HepG2 (cell line): ENCODE measurements around the gene LRRC10. TPM values are rescaled to one million over a fixed set of nuclear protein-coding genes. Genes with fewer than 3 reads are reported as not detected.

Source experiments
- ATAC-seq: fragments of 200-7000 bp; cut with Tn5 transposase; 3 replicates; pipeline ENCODE4 v1.9.1; 2020; ENCODE audit warnings: mild to moderate bottlenecking, moderate library complexity
- BruUV-seq: library from RNA; stranded (reverse); fragments of 400-500 nt; replicated peaks from 2 replicates; lab custom pipeline; 2021; lab: Mats Ljungman, UMichigan
- CTCF ChIA-PET: fragments of 300-600 bp; formaldehyde crosslinking; extraction: SDS; loops from one replicate; lab custom pipeline; 2021; ENCODE audit warnings: low total read pairs, inconsistent platforms, low intra/inter-chr PET ratio; lab: Yijun Ruan, JAX
- POLR2A ChIA-PET: fragments of 350-600 bp; sonication (Branson Sonifier 250); formaldehyde crosslinking; loops from one replicate; lab custom pipeline; 2020; ENCODE audit warnings: antibody characterized with exemption, inconsistent platforms; lab: Yijun Ruan, JAX
- DNase-seq: peaks from one replicate; pipeline ENCODE4 v3.0.0-alpha.2; 2015; ENCODE audit warnings: low spot score
- FAIRE-seq: peaks from 3 replicates; lab custom pipeline; 2011; peaks lifted over from hg19 to GRCh38; lab: Jason Lieb, UNC
- H2AFZ ChIP-seq: one replicate; pipeline ENCODE4 v1.6.1; 2011; ENCODE audit warnings: low read length, inconsistent platforms
- H3K27ac ChIP-seq: fragments of 300-600 bp; 3 replicates; pipeline ENCODE4 v1.8.0; 2011; ENCODE audit warnings: mixed run types, mild to moderate bottlenecking, mixed read lengths, low read length, inconsistent platforms; ENCODE audit not compliant: insufficient read depth; ENCODE audit errors: extremely low read length
- H3K27me3 ChIP-seq, 2 experiments: fragments of 200-600 bp in 1 of 2; 2 replicates in 1 of 2; 3 replicates in 1 of 2; pipeline versions ENCODE4 v1.6.0 to v1.8.0; 2011; ENCODE audit warnings: low read length in 2 of 2, mild to moderate bottlenecking in 2 of 2, moderate library complexity in 2 of 2, inconsistent platforms in 1 of 2; ENCODE audit not compliant: insufficient read depth in 2 of 2, control insufficient read depth in 1 of 2
- H3K36me3 ChIP-seq, 2 experiments: fragments of 200-600 bp in 1 of 2; replicated peaks in 1 of 2; 2 replicates in 1 of 2; 3 replicates in 1 of 2; pipeline versions ENCODE4 v1.5.1 to v1.8.0; 2011; ENCODE audit warnings: low read length in 2 of 2, inconsistent platforms in 1 of 2; ENCODE audit not compliant: insufficient read depth in 2 of 2, control insufficient read depth in 1 of 2
- H3K4me1 ChIP-seq: 2 replicates; pipeline ENCODE4 v1.5.1; 2012; ENCODE audit warnings: low read length, inconsistent platforms; ENCODE audit not compliant: insufficient read depth
- H3K4me2 ChIP-seq: 2 replicates; pipeline ENCODE4 v1.6.0; 2011; ENCODE audit warnings: low read depth, low read length, inconsistent platforms
- H3K4me3 ChIP-seq, 3 experiments: fragments of 200-600 bp in 1 of 3; sonication (generic), shearing (Covaris generic) in 1 of 3; replicated peaks in 1 of 3; 2 replicates each; pipeline ENCODE4 v1.5.1; 2011 to 2016; ENCODE audit warnings: low read length in 3 of 3, inconsistent platforms in 2 of 3, low read depth in 2 of 3, mild to moderate bottlenecking in 2 of 3, control low read depth in 1 of 3, mixed read lengths in 1 of 3; ENCODE audit not compliant: insufficient read depth in 1 of 3
- H3K79me2 ChIP-seq: one replicate; pipeline ENCODE4 v1.6.1; 2011; ENCODE audit warnings: low read length, inconsistent platforms; ENCODE audit not compliant: insufficient read depth
- H3K9ac ChIP-seq: 2 replicates; pipeline ENCODE4 v1.6.0; 2011; ENCODE audit warnings: mild to moderate bottlenecking, low read depth, low read length, inconsistent platforms; ENCODE audit not compliant: insufficient read depth
- H3K9me3 ChIP-seq: 2 replicates; pipeline ENCODE4 v1.5.1; 2012; ENCODE audit warnings: mild to moderate bottlenecking, low read length
- H4K20me1 ChIP-seq: 2 replicates; pipeline ENCODE4 v1.6.0; 2011; ENCODE audit warnings: inconsistent platforms, mild to moderate bottlenecking, low read length, moderate library complexity; ENCODE audit not compliant: insufficient read depth
- ARNT ChIP-seq: fragments of 450-650 bp; IDR thresholded peaks from 2 replicates; pipeline ENCODE4 v1.6.1; 2017
- CREB1 ChIP-seq, 2 experiments: fragments of 450-650 bp in 1 of 2; IDR thresholded peaks; 2 replicates each; pipeline ENCODE4 v1.6.1; 2016 to 2017; ENCODE audit warnings: control low read depth in 1 of 2, mild to moderate bottlenecking in 1 of 2, missing compliant biosample characterization in 1 of 2, missing genetic modification characterization in 1 of 2
- ELK4 ChIP-seq: sonication (generic); formaldehyde crosslinking; IDR thresholded peaks from 2 replicates; pipeline ENCODE4 v1.9.0; 2021; ENCODE audit warnings: missing genetic modification reagents, borderline replicate concordance
- GPN1 ChIP-seq: sonication (generic); formaldehyde crosslinking; IDR thresholded peaks from 2 replicates; pipeline ENCODE4 v1.5.1; 2020; ENCODE audit warnings: missing genetic modification reagents, borderline replicate concordance
- MED13 ChIP-seq: sonication (generic); formaldehyde crosslinking; IDR thresholded peaks from 2 replicates; pipeline ENCODE4 v1.5.0; 2020; ENCODE audit warnings: missing genetic modification reagents
- MYC ChIP-seq: sonication (generic); formaldehyde crosslinking; IDR thresholded peaks from 2 replicates; pipeline ENCODE4 v1.9.0; 2021; ENCODE audit warnings: missing genetic modification reagents, borderline replicate concordance
- ZBTB10 ChIP-seq: sonication (generic); formaldehyde crosslinking; IDR thresholded peaks from 2 replicates; pipeline ENCODE4 v1.4.0; 2020; ENCODE audit warnings: missing genetic modification reagents, borderline replicate concordance
- ZNF564 ChIP-seq: sonication (generic); formaldehyde crosslinking; IDR thresholded peaks from 2 replicates; pipeline ENCODE4 v1.8.1; 2023; ENCODE audit warnings: mild to moderate bottlenecking, missing genetic modification reagents
- ZNF879 ChIP-seq: sonication (generic); formaldehyde crosslinking; IDR thresholded peaks from 2 replicates; pipeline ENCODE4 v1.8.1; 2023; ENCODE audit warnings: missing genetic modification reagents
- WGBS: methylation state at CpG from one replicate; pipeline ENCODE4 v1.1.6; 2017; ENCODE audit warnings: low lambda C conversion rate; 5-methylcytosine and 5-hydroxymethylcytosine counted together
- in situ Hi-C: cut with HindIII; loops from 2 replicates; pipeline ENCODE4 v1.10.0; 2017; ENCODE audit warnings: low pct_unique_long_range_greater_than_20kb; ENCODE audit not compliant: extremely low pct_ligation_motif_present
- intact Hi-C: fragments of 100-400 bp; cut with micrococcal nuclease; formaldehyde crosslinking; loops from one replicate; pipeline ENCODE4 v1.10.0; 2022; ENCODE audit not compliant: unreplicated experiment
- polyA plus RNA-seq, 8 experiments: library from polyadenylated mRNA; depleted of rRNA in 3 of 8; stranded (reverse) in 7 of 8; unstranded in 1 of 8; fragments of >200 nt; fragmentation: Illumina TruSeq in 4 of 8; extraction: Trizol in 4 of 8; gene quantifications; 2 replicates each; pipeline versions ENCODE4 v1.2.1 to v1.2.3, GENCODE V29; 2011 to 2016; ENCODE audit warnings: low read depth in 4 of 8, missing spikeins in 1 of 8, mixed read lengths in 1 of 8; ENCODE audit not compliant: insufficient read depth in 1 of 8
- total RNA-seq, 5 experiments: library from RNA; depleted of rRNA; stranded (reverse); fragments of >200 nt; fragmentation: Illumina TruSeq; extraction: Trizol; gene quantifications; 2 replicates each; pipeline ENCODE4 v1.2.3, GENCODE V29; 2016; ENCODE audit warnings: low read depth in 1 of 5
- TF ChIP-seq, protein P1 (sequence below): sonication (generic); formaldehyde crosslinking; IDR thresholded peaks from 2 replicates; pipeline ENCODE4 v1.5.1; 2020; ENCODE audit warnings: mild to moderate bottlenecking, missing genetic modification reagents, moderate library complexity
- TF ChIP-seq, protein P2 (sequence below): sonication (generic); formaldehyde crosslinking; IDR thresholded peaks from 2 replicates; pipeline ENCODE4 v1.5.0; 2020; ENCODE audit warnings: mild to moderate bottlenecking, low read depth, missing genetic modification reagents, borderline replicate concordance
- TF ChIP-seq, protein P3 (sequence below): sonication (generic); formaldehyde crosslinking; IDR thresholded peaks from 2 replicates; pipeline ENCODE4 v1.4.0; 2020; ENCODE audit warnings: missing genetic modification reagents

LRRC10 gene
- total and polyA plus RNA-seq, 2 of the 13 experiments (the other 11 are each of a cell fraction or from before 2014, with no cell fraction given) = not detected

DNA sequence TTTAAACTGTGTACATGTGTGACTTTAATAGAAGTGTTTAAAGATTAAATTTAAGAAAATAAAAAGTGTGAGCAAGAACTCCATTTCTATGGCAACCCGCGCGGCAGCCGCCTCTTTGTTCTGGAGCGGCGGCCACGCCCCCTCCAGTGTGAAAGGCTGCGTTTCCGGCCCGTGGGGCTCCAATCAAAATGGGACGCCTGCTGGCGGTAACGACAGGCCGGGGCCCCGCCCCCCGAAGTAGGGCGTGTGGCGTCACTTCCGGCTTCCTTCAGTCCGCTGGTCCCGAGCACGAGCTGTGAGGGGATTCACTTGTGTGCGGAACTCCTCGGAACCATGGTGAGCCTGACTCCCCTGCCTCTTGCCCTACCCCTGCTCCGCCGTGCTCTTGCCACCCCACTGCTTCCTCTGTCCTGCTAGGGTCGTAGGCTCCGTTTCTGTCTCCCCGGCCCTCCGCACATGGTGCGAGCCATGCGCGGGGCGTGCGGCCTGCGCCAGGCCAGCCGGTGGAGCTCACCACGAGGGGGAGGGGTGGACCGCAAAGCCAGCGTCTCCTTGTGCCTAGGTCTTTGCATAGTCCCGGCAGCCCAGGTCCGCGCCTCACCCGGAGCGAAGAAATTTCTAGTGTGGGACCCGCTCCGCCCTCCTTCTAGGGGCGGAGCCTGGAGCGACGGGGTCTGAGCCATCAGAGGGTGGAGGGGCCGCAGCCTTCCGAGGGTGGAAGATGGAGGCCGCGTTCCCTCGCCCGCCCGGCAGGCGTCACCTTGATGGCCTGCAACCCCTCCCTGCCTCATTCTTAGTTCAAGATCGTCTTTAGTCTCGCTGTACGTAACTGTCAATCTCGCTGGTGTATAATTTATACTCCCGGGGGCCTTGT lies 25.3 kb downstream of the LRRC10 start, which contains the start of gene CCT2:
TSS of gene CCT2 (plus strand) at position 271 of the 874 bp plus-strand sequence. CDS start at position 334, 63 bp downstream.
- in situ Hi-C loops = no loop called here
- peaks cover 8 to 32% of the 10 kb centered on the region in 2 experiments for H3K36me3 ChIP-seq
- H4K20me1 ChIP-seq = peaks cover 17% of the 10 kb centered on the region
- peak within 1 kb of the TSS; percentile 89 to 100 (median 94) for H3K4me3 ChIP-seq
- peak within 1 kb of the TSS; percentile 93 for H3K27ac ChIP-seq
- DNase-seq (peak; percentile 90), ATAC-seq (peak; percentile 94), FAIRE-seq (peak; percentile 47)
- TSS peak; percentile 94 for BruUV-seq
- H3K79me2 ChIP-seq = peaks cover 28% of the 10 kb centered on the region
- H3K4me2 ChIP-seq = peak within 1 kb of the TSS; percentile 93
- 1% methylated on average over 46 of the region's 63 CpGs for WGBS
- H3K27me3 ChIP-seq = no peaks in the 10 kb centered on the region; a peak in 1 of 5 replicates
- POLR2A ChIA-PET = interaction anchor here (0.6 to 1.8 kb wide), 8 partner anchors 8 to 321 kb away, joined by 3 to 7 read pairs (median 3); partner anchors contain the start of gene LYZ
- CTCF ChIA-PET = no interaction called here
- intact Hi-C loops = loop anchor here (5.0 kb wide), 1 partner anchor 228 kb away; the partner anchor contains the start of gene YEATS4
- H3K4me1 ChIP-seq = peaks cover 15% of the 10 kb centered on the region
- H2AFZ ChIP-seq = peak within 1 kb of the TSS; percentile 77
- peak within 1 kb of the TSS; percentile 99 for H3K9ac ChIP-seq
- no peaks in the 10 kb centered on the region for H3K9me3 ChIP-seq
- TF ChIP-seq ZNF879 (peak; percentile 94), MYC (CRISPR knock-in tag) (peak; percentile 100), CREB1 (IDR thresholded peaks at IDR 0.05) (peak; percentile 90), CREB1 (CRISPR knock-in tag; IDR thresholded peaks at IDR 0.05) (peak; percentile 97), ZBTB10 (CRISPR knock-in tag) (peak; percentile 63), ZNF564 (CRISPR knock-in tag) (peak; percentile 77; the same call in 1 of the 2 replicates), ARNT (no peak), GPN1 (CRISPR knock-in tag) (no peak), MED13 (CRISPR knock-in tag) (peak; percentile 72; the same call in 1 of the 2 replicates), ELK4 (CRISPR knock-in tag) (no peak)
- TF ChIP-seq, protein P1, sequence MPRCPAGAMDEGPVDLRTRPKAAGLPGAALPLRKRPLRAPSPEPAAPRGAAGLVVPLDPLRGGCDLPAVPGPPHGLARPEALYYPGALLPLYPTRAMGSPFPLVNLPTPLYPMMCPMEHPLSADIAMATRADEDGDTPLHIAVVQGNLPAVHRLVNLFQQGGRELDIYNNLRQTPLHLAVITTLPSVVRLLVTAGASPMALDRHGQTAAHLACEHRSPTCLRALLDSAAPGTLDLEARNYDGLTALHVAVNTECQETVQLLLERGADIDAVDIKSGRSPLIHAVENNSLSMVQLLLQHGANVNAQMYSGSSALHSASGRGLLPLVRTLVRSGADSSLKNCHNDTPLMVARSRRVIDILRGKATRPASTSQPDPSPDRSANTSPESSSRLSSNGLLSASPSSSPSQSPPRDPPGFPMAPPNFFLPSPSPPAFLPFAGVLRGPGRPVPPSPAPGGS (CRISPR knock-in tag) = peak; percentile 90
- TF ChIP-seq, protein P2, sequence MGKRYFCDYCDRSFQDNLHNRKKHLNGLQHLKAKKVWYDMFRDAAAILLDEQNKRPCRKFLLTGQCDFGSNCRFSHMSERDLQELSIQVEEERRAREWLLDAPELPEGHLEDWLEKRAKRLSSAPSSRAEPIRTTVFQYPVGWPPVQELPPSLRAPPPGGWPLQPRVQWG = no peak
- TF ChIP-seq, protein P3, sequence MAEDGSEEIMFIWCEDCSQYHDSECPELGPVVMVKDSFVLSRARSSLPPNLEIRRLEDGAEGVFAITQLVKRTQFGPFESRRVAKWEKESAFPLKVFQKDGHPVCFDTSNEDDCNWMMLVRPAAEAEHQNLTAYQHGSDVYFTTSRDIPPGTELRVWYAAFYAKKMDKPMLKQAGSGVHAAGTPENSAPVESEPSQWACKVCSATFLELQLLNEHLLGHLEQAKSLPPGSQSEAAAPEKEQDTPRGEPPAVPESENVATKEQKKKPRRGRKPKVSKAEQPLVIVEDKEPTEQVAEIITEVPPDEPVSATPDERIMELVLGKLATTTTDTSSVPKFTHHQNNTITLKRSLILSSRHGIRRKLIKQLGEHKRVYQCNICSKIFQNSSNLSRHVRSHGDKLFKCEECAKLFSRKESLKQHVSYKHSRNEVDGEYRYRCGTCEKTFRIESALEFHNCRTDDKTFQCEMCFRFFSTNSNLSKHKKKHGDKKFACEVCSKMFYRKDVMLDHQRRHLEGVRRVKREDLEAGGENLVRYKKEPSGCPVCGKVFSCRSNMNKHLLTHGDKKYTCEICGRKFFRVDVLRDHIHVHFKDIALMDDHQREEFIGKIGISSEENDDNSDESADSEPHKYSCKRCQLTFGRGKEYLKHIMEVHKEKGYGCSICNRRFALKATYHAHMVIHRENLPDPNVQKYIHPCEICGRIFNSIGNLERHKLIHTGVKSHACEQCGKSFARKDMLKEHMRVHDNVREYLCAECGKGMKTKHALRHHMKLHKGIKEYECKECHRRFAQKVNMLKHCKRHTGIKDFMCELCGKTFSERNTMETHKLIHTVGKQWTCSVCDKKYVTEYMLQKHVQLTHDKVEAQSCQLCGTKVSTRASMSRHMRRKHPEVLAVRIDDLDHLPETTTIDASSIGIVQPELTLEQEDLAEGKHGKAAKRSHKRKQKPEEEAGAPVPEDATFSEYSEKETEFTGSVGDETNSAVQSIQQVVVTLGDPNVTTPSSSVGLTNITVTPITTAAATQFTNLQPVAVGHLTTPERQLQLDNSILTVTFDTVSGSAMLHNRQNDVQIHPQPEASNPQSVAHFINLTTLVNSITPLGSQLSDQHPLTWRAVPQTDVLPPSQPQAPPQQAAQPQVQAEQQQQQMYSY = 0 out of 2 replicates have a peak, but pooled peaks have one; percentile 22
